H9 (cell line): Measurements from ENCODE around the gene PREX1. TPM values are rescaled to one million over a fixed set of nuclear protein-coding genes. Genes with fewer than 3 reads are reported as not detected.

Experiments
- DNase-seq: peaks from one replicate; pipeline ENCODE4 v3.0.0-alpha.2; 2017
- H2AFZ ChIP-seq: one replicate; pipeline ENCODE4 v1.6.1; 2013; ENCODE audit warnings: mild to moderate bottlenecking, low read length, control low read depth, moderate library complexity
- H2AK5ac ChIP-seq: 2 replicates; pipeline ENCODE4 v1.6.1; 2013; ENCODE audit warnings: low read length, control low read depth, mixed read lengths; ENCODE audit not compliant: insufficient read length
- H2BK120ac ChIP-seq: one replicate; pipeline ENCODE4 v1.6.1; 2013; ENCODE audit warnings: low read depth, mild to moderate bottlenecking, low read length, control low read depth, inconsistent platforms; ENCODE audit not compliant: poor library complexity, severe bottlenecking
- H2BK12ac ChIP-seq: 2 replicates; pipeline ENCODE4 v1.6.1; 2013; ENCODE audit warnings: low read length, control low read depth, mixed read lengths, low read depth; ENCODE audit not compliant: insufficient read length
- H2BK15ac ChIP-seq: 2 replicates; pipeline ENCODE4 v1.6.1; 2013; ENCODE audit warnings: low read depth, low read length, control low read depth
- H2BK20ac ChIP-seq: one replicate; pipeline ENCODE4 v1.6.1; 2013; ENCODE audit warnings: low read depth, mild to moderate bottlenecking, low read length, control low read depth, inconsistent platforms; ENCODE audit not compliant: poor library complexity, severe bottlenecking
- H2BK5ac ChIP-seq: 2 replicates; pipeline ENCODE4 v1.6.1; 2013; ENCODE audit warnings: low read length, control low read depth, mixed read lengths; ENCODE audit not compliant: insufficient read length
- H3K14ac ChIP-seq: 2 replicates; pipeline ENCODE4 v1.6.1; 2013; ENCODE audit warnings: low read length, control low read depth; ENCODE audit not compliant: insufficient read depth
- H3K18ac ChIP-seq: 2 replicates; pipeline ENCODE4 v1.6.1; 2013; ENCODE audit warnings: low read depth, mild to moderate bottlenecking, mixed read lengths, low read length, control low read depth; ENCODE audit not compliant: insufficient read length
- H3K23ac ChIP-seq: 2 replicates; pipeline ENCODE4 v1.6.1; 2013; ENCODE audit warnings: low read length, control low read depth, mixed read lengths, low read depth; ENCODE audit not compliant: insufficient read length
- H3K23me2 ChIP-seq: 2 replicates; pipeline ENCODE4 v1.6.1; 2013; ENCODE audit warnings: low read depth, mild to moderate bottlenecking, mixed read lengths, low read length, control low read depth; ENCODE audit not compliant: insufficient read length, poor library complexity, severe bottlenecking
- H3K27ac ChIP-seq: 2 replicates; pipeline ENCODE4 v1.5.1; 2013; ENCODE audit warnings: low read length, control low read depth, mixed read lengths, low read depth; ENCODE audit not compliant: insufficient read length
- H3K27me3 ChIP-seq: 2 replicates; pipeline ENCODE4 v1.6.1; 2013; ENCODE audit warnings: low read length, control low read depth, inconsistent platforms; ENCODE audit not compliant: insufficient read depth
- H3K4ac ChIP-seq: 2 replicates; pipeline ENCODE4 v1.6.1; 2013; ENCODE audit warnings: low read depth, mild to moderate bottlenecking, control low read depth, inconsistent platforms, low read length, moderate library complexity
- H3K4me1 ChIP-seq: 2 replicates; pipeline ENCODE4 v1.6.1; 2013; ENCODE audit warnings: low read length, control low read depth, inconsistent platforms; ENCODE audit not compliant: insufficient read depth
- H3K4me2 ChIP-seq: 2 replicates; pipeline ENCODE4 v1.6.1; 2013; ENCODE audit warnings: low read length, control low read depth, mixed read lengths; ENCODE audit not compliant: insufficient read length, insufficient read depth
- H3K56ac ChIP-seq: 2 replicates; pipeline ENCODE4 v1.6.1; 2013; ENCODE audit warnings: low read depth, mild to moderate bottlenecking, mixed read lengths, low read length, control low read depth; ENCODE audit not compliant: insufficient read length
- H3K79me1 ChIP-seq: 2 replicates; pipeline ENCODE4 v1.6.1; 2013; ENCODE audit warnings: low read depth, mild to moderate bottlenecking, moderate library complexity, low read length, control low read depth, inconsistent platforms; ENCODE audit not compliant: insufficient read depth, poor library complexity, severe bottlenecking
- H3K79me2 ChIP-seq: 2 replicates; pipeline ENCODE4 v1.6.1; 2013; ENCODE audit warnings: low read length, control low read depth, inconsistent platforms; ENCODE audit not compliant: insufficient read depth
- H3K9ac ChIP-seq: 2 replicates; pipeline ENCODE4 v1.6.1; 2013; ENCODE audit warnings: low read length, control low read depth, mixed read lengths; ENCODE audit not compliant: insufficient read length; ENCODE audit errors: extremely low read depth
- H3K9me3 ChIP-seq: one replicate; pipeline ENCODE4 v1.6.1; 2013; ENCODE audit warnings: low read depth, low read length, inconsistent platforms; ENCODE audit not compliant: control insufficient read depth
- H3T11ph ChIP-seq: one replicate; pipeline ENCODE4 v1.6.1; 2013; ENCODE audit warnings: mild to moderate bottlenecking, low read length, control low read depth, inconsistent platforms
- H4K20me1 ChIP-seq: one replicate; pipeline ENCODE4 v1.6.1; 2013; ENCODE audit not compliant: control insufficient read depth, insufficient read length, insufficient read depth
- H4K5ac ChIP-seq: 2 replicates; pipeline ENCODE4 v1.6.1; 2013; ENCODE audit warnings: low read depth, mild to moderate bottlenecking, mixed read lengths, low read length, control low read depth; ENCODE audit not compliant: insufficient read length
- H4K8ac ChIP-seq: replicated peaks from 2 replicates; pipeline ENCODE4 v1.6.1; 2013; ENCODE audit warnings: low read length, control low read depth, mixed read lengths, low read depth; ENCODE audit not compliant: insufficient read length
- H4K91ac ChIP-seq: 2 replicates; pipeline ENCODE4 v1.6.1; 2013; ENCODE audit warnings: low read depth, mild to moderate bottlenecking, moderate library complexity, mixed read lengths, low read length, control low read depth; ENCODE audit not compliant: insufficient read length
- H3K27ac Mint-ChIP-seq, 3 experiments: 2 replicates in 2 of 3; 3 replicates in 1 of 3; pipeline ENCODE4 v1.8.0; 2020 to 2021; ENCODE audit warnings: mixed read lengths in 3 of 3, mild to moderate bottlenecking in 1 of 3, moderate library complexity in 1 of 3
- H3K27me3 Mint-ChIP-seq: 2 replicates; pipeline ENCODE4 v1.8.0; 2021; ENCODE audit warnings: low read depth, mild to moderate bottlenecking, moderate library complexity, mixed read lengths
- H3K36me3 Mint-ChIP-seq, 3 experiments: 2 replicates in 2 of 3; 3 replicates in 1 of 3; pipeline ENCODE4 v1.8.0; 2020 to 2021; ENCODE audit warnings: low read depth in 3 of 3, mixed read lengths in 3 of 3; ENCODE audit not compliant: insufficient read depth in 1 of 3
- H3K4me1 Mint-ChIP-seq, 2 experiments: 2 replicates each; pipeline ENCODE4 v1.8.0; 2020; ENCODE audit warnings: mixed read lengths in 2 of 2
- H3K4me3 Mint-ChIP-seq, 2 experiments: 2 replicates in 1 of 2; 3 replicates in 1 of 2; pipeline ENCODE4 v1.8.0; 2020 to 2021; ENCODE audit warnings: mild to moderate bottlenecking in 2 of 2, mixed read lengths in 2 of 2, moderate library complexity in 1 of 2
- H3K9me3 Mint-ChIP-seq, 2 experiments: 2 replicates in 1 of 2; 3 replicates in 1 of 2; pipeline ENCODE4 v1.8.0; 2020; ENCODE audit warnings: mild to moderate bottlenecking in 2 of 2, mixed read lengths in 2 of 2, moderate library complexity in 1 of 2
- CTCF ChIP-seq: fragments of 200-600 bp; sonication (generic); conservative IDR thresholded peaks from 3 replicates; pipeline ENCODE4 v1.8.0; 2021; ENCODE audit warnings: antibody characterized with exemption, mild to moderate bottlenecking
- WGBS: extraction: QIAGEN DNeasy Blood & Tissue Kit; methylation state at CpG from one replicate; pipeline ENCODE4 v1.1.7; 2013; ENCODE audit warnings: missing lambda C conversion rate, low lambda C conversion rate, mixed read lengths; ENCODE audit not compliant: insufficient read length; ENCODE audit errors: extremely low coverage; 5-methylcytosine and 5-hydroxymethylcytosine counted together
- total RNA-seq: library from RNA; stranded (reverse); gene quantifications from 2 replicates; pipeline ENCODE4 v1.2.1, GENCODE V29; 2021

PREX1 gene
- total RNA-seq, 1 experiment from 2014 or later: 6.6 TPM

GRCh38 chr20:48770700-48771442, 56.9 kb downstream of the PREX1 start:
- peaks cover 20 to 22% of the 10 kb centered on the region in 2 experiments for H3K4me1 Mint-ChIP-seq
- Histone ChIP-seq H3K79me2 (no peaks in the 10 kb centered on the region), H3K18ac (no peak overlapping the region), H3K4me1 (no peaks in the 10 kb centered on the region), H2BK20ac (no peak overlapping the region), H3K9me3 (no peaks in the 10 kb centered on the region), H3K4me2 (no peak overlapping the region), H3K9ac (no peak overlapping the region), H4K20me1 (no peaks in the 10 kb centered on the region), H2AFZ (no peak overlapping the region), H3T11ph (no peak overlapping the region), H4K91ac (no peak overlapping the region), H2AK5ac (no peak overlapping the region), H3K23me2 (no peaks in the 10 kb centered on the region), H2BK15ac (no peak overlapping the region), H3K23ac (no peak overlapping the region), H3K27me3 (no peaks in the 10 kb centered on the region), H4K8ac (no peak overlapping the region), H2BK120ac (no peak overlapping the region), H2BK5ac (no peak overlapping the region), H3K27ac (no peak overlapping the region), H2BK12ac (no peak overlapping the region), H3K4ac (no peak overlapping the region), H3K14ac (no peak overlapping the region), H4K5ac (no peak overlapping the region), H3K79me1 (no peaks in the 10 kb centered on the region), H3K56ac (no peak overlapping the region)
- no CpG with 5 or more reads among the region's 9 CpGs for WGBS
- peaks cover 0 to 15% (median 7%) of the 10 kb centered on the region in 3 experiments; a peak in 5 of 7 replicates for H3K36me3 Mint-ChIP-seq
- no peak overlapping the region for H3K4me3 Mint-ChIP-seq
- H3K27ac Mint-ChIP-seq: no peak overlapping the region; a peak in 1 of 7 replicates
- no peak for TF ChIP-seq CTCF
- peaks cover 14% of the 10 kb centered on the region in 2 experiments for H3K9me3 Mint-ChIP-seq
- no peaks in the 10 kb centered on the region; the same call in 1 of the 2 replicates for H3K27me3 Mint-ChIP-seq
- DNase-seq: no peak
